Progenitor cell of endocrine pancreas (in vitro differentiated cells): ENCODE measurements around the gene EYS. TPM values are rescaled to one million over a fixed set of nuclear protein-coding genes. Genes with fewer than 3 reads are reported as not detected.

Experiments
- DNase-seq: peaks from one replicate; pipeline ENCODE4 v3.0.0; 2021; ENCODE audit warnings: low spot score; ENCODE audit not compliant: unreplicated experiment
- H3K27ac Mint-ChIP-seq: 2 replicates; pipeline ENCODE4 v1.8.0; 2021; ENCODE audit warnings: mild to moderate bottlenecking, moderate library complexity, mixed read lengths
- H3K27me3 Mint-ChIP-seq: 2 replicates; pipeline ENCODE4 v1.8.0; 2021; ENCODE audit warnings: mixed read lengths
- H3K36me3 Mint-ChIP-seq: 2 replicates; pipeline ENCODE4 v1.8.0; 2022; ENCODE audit warnings: mixed read lengths; ENCODE audit not compliant: insufficient read depth
- H3K4me1 Mint-ChIP-seq: 2 replicates; pipeline ENCODE4 v1.8.0; 2021; ENCODE audit warnings: low read depth, mixed read lengths
- H3K4me3 Mint-ChIP-seq: 2 replicates; pipeline ENCODE4 v1.8.0; 2021; ENCODE audit warnings: low read depth, mild to moderate bottlenecking, moderate library complexity, mixed read lengths
- H3K9me3 Mint-ChIP-seq: 2 replicates; pipeline ENCODE4 v1.8.0; 2021; ENCODE audit warnings: low read depth, mixed read lengths
- CTCF ChIP-seq: fragments of 200-600 bp; sonication (generic); IDR thresholded peaks from one replicate; pipeline ENCODE4 v1.5.0; 2021; ENCODE audit warnings: antibody characterized with exemption, mild to moderate bottlenecking; ENCODE audit not compliant: unreplicated experiment
- total RNA-seq: library from RNA; stranded (reverse); gene quantifications from 2 replicates; pipeline ENCODE4 v1.2.1, GENCODE V29; 2021

EYS gene
- total RNA-seq, 1 donor from 2014 or later = 0.46 TPM

GRCh38 chr6:64330694-64331307 is 1376.2 kb downstream of the EYS start:
- H3K27me3 Mint-ChIP-seq = peaks cover 4% of the 10 kb centered on the region
- no peak overlapping the region for H3K27ac Mint-ChIP-seq

GRCh38 chr6:64326939-64327338 is 1380.1 kb downstream of the EYS start:
- no peak for TF ChIP-seq CTCF
- H3K4me1 Mint-ChIP-seq = no peaks in the 10 kb centered on the region
- H3K27me3 Mint-ChIP-seq = peaks cover 4% of the 10 kb centered on the region
- no peaks in the 10 kb centered on the region for H3K36me3 Mint-ChIP-seq
- H3K27ac Mint-ChIP-seq = no peak overlapping the region
- peaks cover 7% of the 10 kb centered on the region for H3K9me3 Mint-ChIP-seq
- DNase-seq = no peak
- H3K4me3 Mint-ChIP-seq = no peak overlapping the region

More at GRCh38 chr6:64330694-64331307, 1376.2 kb downstream of the EYS start:
- Mint-ChIP-seq H3K9me3 (peaks cover 10% of the 10 kb centered on the region), H3K4me1 (no peaks in the 10 kb centered on the region), H3K36me3 (no peaks in the 10 kb centered on the region), H3K4me3 (no peak overlapping the region)
- peak; percentile 59 for DNase-seq
- peak; percentile 80 for TF ChIP-seq CTCF

GRCh38 chr6:64325093-64325492 is 1381.9 kb downstream of the EYS start:
- no peak for TF ChIP-seq CTCF
- H3K36me3 Mint-ChIP-seq = no peaks in the 10 kb centered on the region
- DNase-seq = no peak
- H3K4me1 Mint-ChIP-seq = no peaks in the 10 kb centered on the region
- no peak overlapping the region for H3K27ac Mint-ChIP-seq
- peaks cover 7% of the 10 kb centered on the region for H3K9me3 Mint-ChIP-seq
- no peaks in the 10 kb centered on the region for H3K27me3 Mint-ChIP-seq
- H3K4me3 Mint-ChIP-seq = no peak overlapping the region

GRCh38 chr6:64310214-64310613 is 1396.8 kb downstream of the EYS start:
- no peak for DNase-seq
- Mint-ChIP-seq H3K36me3 (no peaks in the 10 kb centered on the region), H3K4me1 (no peaks in the 10 kb centered on the region), H3K27me3 (peaks cover 25% of the 10 kb centered on the region), H3K4me3 (no peak overlapping the region), H3K27ac (no peak overlapping the region), H3K9me3 (no peaks in the 10 kb centered on the region)
- no peak for TF ChIP-seq CTCF

GRCh38 chr6:64301307-64302236 is 1405.5 kb downstream of the EYS start:
- H3K4me3 Mint-ChIP-seq = no peak overlapping the region
- DNase-seq = no peak
- H3K27me3 Mint-ChIP-seq = peaks cover 10% of the 10 kb centered on the region
- TF ChIP-seq CTCF = no peak
- H3K27ac Mint-ChIP-seq = no peak overlapping the region
- peaks cover 2% of the 10 kb centered on the region for H3K36me3 Mint-ChIP-seq
- H3K4me1 Mint-ChIP-seq = no peaks in the 10 kb centered on the region
- H3K9me3 Mint-ChIP-seq = peaks cover 31% of the 10 kb centered on the region
